Measurements from ENCODE around the gene OR6V1.

- TF ChIP-seq CEBPB (IDR thresholded peaks at IDR 0.05) = no peak
- TF ChIP-seq EGR1 (IDR thresholded peaks at IDR 0.05) = no peak
- TF ChIP-seq TEAD4 (IDR thresholded peaks at IDR 0.05) = no peak
- TF ChIP-seq REST (IDR thresholded peaks at IDR 0.05; ENCODE audit: low read depth) = no peak
- TF ChIP-seq EP300 (IDR thresholded peaks at IDR 0.05; ENCODE audit: borderline replicate concordance) = no peak
- no peak for TF ChIP-seq RAD21 (IDR thresholded peaks at IDR 0.05; ENCODE audit: low read depth)
- no peak for TF ChIP-seq ZBTB7A (IDR thresholded peaks at IDR 0.05; ENCODE audit: low read depth)
- no peak for TF ChIP-seq YY1 (IDR thresholded peaks at IDR 0.05; ENCODE audit: low read depth)
- TF ChIP-seq TAF1 (IDR thresholded peaks at IDR 0.05; ENCODE audit: low read depth) = no peak
- TF ChIP-seq CREB1 (IDR thresholded peaks at IDR 0.05; ENCODE audit: low read depth) = no peak
- no peak for TF ChIP-seq MAX (IDR thresholded peaks at IDR 0.05)
- no peak for TF ChIP-seq USF1 (IDR thresholded peaks at IDR 0.05)
- no peak for TF ChIP-seq FOXM1 (IDR thresholded peaks at IDR 0.05; ENCODE audit: borderline replicate concordance, low read depth)
- TF ChIP-seq NFIC (IDR thresholded peaks at IDR 0.05) = no peak
Observed at GRCh38 chr7:143073556-143073955, 21.4 kb downstream of the OR6V1 start.

Data from Ishikawa (cell line).